CD14-positive monocyte (primary cell): ENCODE measurements around the gene GRM4. TPM values are rescaled to one million over a fixed set of nuclear protein-coding genes. Genes with fewer than 3 reads are reported as not detected.

ENCODE experiments used
- DNase-seq, 3 donors: peaks; one replicate each; pipeline ENCODE4 v3.0.0-alpha.2; 2011 to 2022
- H2AFZ ChIP-seq: 2 replicates; pipeline ENCODE4 v1.6.0; 2012; ENCODE audit warnings: mild to moderate bottlenecking, low read depth, low read length, inconsistent platforms; ENCODE audit not compliant: insufficient read depth, poor library complexity, severe bottlenecking
- H3K27ac ChIP-seq, 2 donors: 1 replicate in 1 of 2; 2 replicates in 1 of 2; pipeline ENCODE4 v1.5.1; 2012 to 2013; ENCODE audit warnings: low read length in 2 of 2, control low read depth in 1 of 2, inconsistent platforms in 1 of 2, low read depth in 1 of 2, mild to moderate bottlenecking in 1 of 2
- H3K27me3 ChIP-seq, 2 donors: one replicate each; pipeline versions ENCODE4 v1.6.0 to v1.6.1; 2011 to 2013; ENCODE audit warnings: low read length in 2 of 2; ENCODE audit not compliant: control insufficient read depth in 2 of 2, insufficient read depth in 2 of 2
- H3K36me3 ChIP-seq, 2 donors: replicated peaks in 1 of 2; 1 replicate in 1 of 2; 2 replicates in 1 of 2; pipeline versions ENCODE4 v1.5.1 to v1.6.1; 2012 to 2013; ENCODE audit warnings: low read length in 2 of 2, control low read depth in 1 of 2, inconsistent platforms in 1 of 2, mild to moderate bottlenecking in 1 of 2; ENCODE audit not compliant: insufficient read depth in 2 of 2, control insufficient read depth in 1 of 2
- H3K4me1 ChIP-seq, 2 donors: 1 replicate in 1 of 2; 2 replicates in 1 of 2; pipeline versions ENCODE4 v1.5.1 to v1.6.1; 2012 to 2013; ENCODE audit warnings: low read length in 2 of 2, control low read depth in 1 of 2, inconsistent platforms in 1 of 2, mild to moderate bottlenecking in 1 of 2, moderate library complexity in 1 of 2; ENCODE audit not compliant: insufficient read depth in 2 of 2, control insufficient read depth in 1 of 2
- H3K4me2 ChIP-seq: replicated peaks from 2 replicates; pipeline ENCODE3; 2012; ENCODE audit warnings: low read length, moderate library complexity, mild to moderate bottlenecking; ENCODE audit not compliant: poor library complexity, severe bottlenecking; ENCODE audit errors: extremely low read depth
- H3K4me3 ChIP-seq, 3 experiments: fragments of 200-600 bp in 1 of 3; sonication (generic) in 1 of 3; replicated peaks in 1 of 3; 1 replicate in 2 of 3; 2 replicates in 1 of 3; pipeline ENCODE4 v1.5.1; 2011 to 2013; ENCODE audit warnings: low read length in 3 of 3, mild to moderate bottlenecking in 3 of 3, control low read depth in 2 of 3, low read depth in 2 of 3, inconsistent platforms in 1 of 3, moderate library complexity in 1 of 3
- H3K79me2 ChIP-seq: 2 replicates; pipeline ENCODE4 v1.6.0; 2012; ENCODE audit warnings: mild to moderate bottlenecking, control low read depth, inconsistent platforms, low read length, moderate library complexity; ENCODE audit not compliant: insufficient read depth
- H3K9ac ChIP-seq: 2 replicates; pipeline ENCODE4 v1.6.0; 2017; ENCODE audit warnings: low read length, mild to moderate bottlenecking; ENCODE audit not compliant: insufficient read depth, poor library complexity, severe bottlenecking
- H3K9me3 ChIP-seq, 2 donors: replicated peaks in 1 of 2; 1 replicate in 1 of 2; 2 replicates in 1 of 2; pipeline versions ENCODE4 v1.5.1 to v1.6.1; 2012 to 2013; ENCODE audit warnings: low read length in 2 of 2, control low read depth in 1 of 2; ENCODE audit not compliant: control insufficient read depth in 1 of 2, insufficient read depth in 1 of 2
- H4K20me1 ChIP-seq: 2 replicates; pipeline ENCODE4 v1.6.0; 2012; ENCODE audit warnings: mild to moderate bottlenecking, low read length, control low read depth, moderate library complexity; ENCODE audit not compliant: insufficient read depth
- H3K27ac Mint-ChIP-seq, 7 donors: one replicate each; pipeline ENCODE4 v1.8.0; 2020; ENCODE audit warnings: mild to moderate bottlenecking in 7 of 7, mixed read lengths in 7 of 7, moderate library complexity in 6 of 7, inconsistent platforms in 2 of 7
- H3K27me3 Mint-ChIP-seq, 3 donors: one replicate each; pipeline ENCODE4 v1.8.0; 2021 to 2022; ENCODE audit warnings: low read depth in 3 of 3, mild to moderate bottlenecking in 3 of 3, mixed read lengths in 3 of 3, moderate library complexity in 3 of 3, inconsistent platforms in 1 of 3
- H3K36me3 Mint-ChIP-seq, 2 donors: one replicate each; pipeline ENCODE4 v1.8.0; 2020; ENCODE audit warnings: mixed read lengths in 2 of 2, inconsistent platforms in 1 of 2, mild to moderate bottlenecking in 1 of 2
- H3K4me1 Mint-ChIP-seq: one replicate; pipeline ENCODE4 v1.8.0; 2020; ENCODE audit warnings: mild to moderate bottlenecking, mixed read lengths
- H3K4me3 Mint-ChIP-seq, 2 donors: one replicate each; pipeline ENCODE4 v1.8.0; 2020; ENCODE audit warnings: mild to moderate bottlenecking in 2 of 2, mixed read lengths in 2 of 2, moderate library complexity in 1 of 2
- H3K9me3 Mint-ChIP-seq, 7 donors: one replicate each; pipeline ENCODE4 v1.8.0; 2020 to 2022; ENCODE audit warnings: mixed read lengths in 7 of 7, mild to moderate bottlenecking in 6 of 7, moderate library complexity in 6 of 7, inconsistent platforms in 2 of 7
- WGBS: methylation state at CpG from one replicate; pipeline ENCODE4 v1.1.5; 2013; ENCODE audit warnings: missing lambda C conversion rate; ENCODE audit not compliant: insufficient coverage; 5-methylcytosine and 5-hydroxymethylcytosine counted together
- intact Hi-C, 2 donors: fragments of 100-400 bp; cut with micrococcal nuclease; formaldehyde crosslinking; loops; one replicate each; pipeline versions ENCODE4 v1.15.0 to v1.15.1; 2023
- polyA plus RNA-seq, 3 donors: library from polyadenylated mRNA; depleted of rRNA in 1 of 3; unstranded in 2 of 3; stranded (reverse) in 1 of 3; fragments of 300-500 nt in 2 of 3; fragments of >200 nt in 1 of 3; fragmentation: Illumina TruSeq in 2 of 3; gene quantifications; 1 replicate in 2 of 3; 2 replicates in 1 of 3; pipeline ENCODE4 v1.2.3, GENCODE V29; 2012 to 2021
- TF ChIP-seq, protein P1 (sequence below): fragments of 200-600 bp; IDR thresholded peaks from one replicate; pipeline ENCODE4 v1.8.0; 2022; ENCODE audit warnings: antibody characterized with exemption, mild to moderate bottlenecking

The GRM4 gene
- polyA plus RNA-seq, 3 donors: not detected

GRCh38 chr6:34113532-34113931 lies 32.4 kb downstream of the GRM4 start:
- H3K27me3 ChIP-seq: no peaks in the 10 kb centered on the region
- peaks cover 3 to 7% (median 4%) of the 10 kb centered on the region in 3 donors for H3K27me3 Mint-ChIP-seq
- no peak overlapping the region for H3K4me3 ChIP-seq

GRCh38 chr6:34112126-34112525 lies 33.8 kb downstream of the GRM4 start:
- Mint-ChIP-seq H3K27ac (no peak overlapping the region), H3K9me3 (peaks cover 0 to 2% (median 0%) of the 10 kb centered on the region in 7 donors), H3K27me3 (peaks cover 3 to 8% (median 6%) of the 10 kb centered on the region in 3 donors), H3K4me3 (no peak overlapping the region), H3K4me1 (no peaks in the 10 kb centered on the region), H3K36me3 (no peaks in the 10 kb centered on the region)
- Histone ChIP-seq H2AFZ (no peak overlapping the region), H3K36me3 (no peaks in the 10 kb centered on the region), H3K9me3 (no peaks in the 10 kb centered on the region), H3K9ac (no peak overlapping the region), H3K4me2 (no peak overlapping the region), H4K20me1 (no peaks in the 10 kb centered on the region), H3K27ac (no peak overlapping the region), H3K27me3 (no peaks in the 10 kb centered on the region), H3K4me1 (no peaks in the 10 kb centered on the region), H3K4me3 (no peak overlapping the region), H3K79me2 (no peaks in the 10 kb centered on the region)
- intact Hi-C loops: no loop called here
- 81% methylated on average over 5 of the region's 5 CpGs for WGBS
- TF ChIP-seq, protein P1, sequence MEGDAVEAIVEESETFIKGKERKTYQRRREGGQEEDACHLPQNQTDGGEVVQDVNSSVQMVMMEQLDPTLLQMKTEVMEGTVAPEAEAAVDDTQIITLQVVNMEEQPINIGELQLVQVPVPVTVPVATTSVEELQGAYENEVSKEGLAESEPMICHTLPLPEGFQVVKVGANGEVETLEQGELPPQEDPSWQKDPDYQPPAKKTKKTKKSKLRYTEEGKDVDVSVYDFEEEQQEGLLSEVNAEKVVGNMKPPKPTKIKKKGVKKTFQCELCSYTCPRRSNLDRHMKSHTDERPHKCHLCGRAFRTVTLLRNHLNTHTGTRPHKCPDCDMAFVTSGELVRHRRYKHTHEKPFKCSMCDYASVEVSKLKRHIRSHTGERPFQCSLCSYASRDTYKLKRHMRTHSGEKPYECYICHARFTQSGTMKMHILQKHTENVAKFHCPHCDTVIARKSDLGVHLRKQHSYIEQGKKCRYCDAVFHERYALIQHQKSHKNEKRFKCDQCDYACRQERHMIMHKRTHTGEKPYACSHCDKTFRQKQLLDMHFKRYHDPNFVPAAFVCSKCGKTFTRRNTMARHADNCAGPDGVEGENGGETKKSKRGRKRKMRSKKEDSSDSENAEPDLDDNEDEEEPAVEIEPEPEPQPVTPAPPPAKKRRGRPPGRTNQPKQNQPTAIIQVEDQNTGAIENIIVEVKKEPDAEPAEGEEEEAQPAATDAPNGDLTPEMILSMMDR: no peak
- DNase-seq: no peak

More at GRCh38 chr6:34113532-34113931, 32.4 kb downstream of the GRM4 start:
- H3K4me1 Mint-ChIP-seq: no peaks in the 10 kb centered on the region
- 60% methylated on average over 2 of the region's 3 CpGs for whole genome bisulfite sequencing
- no peak for DNase-seq
- no peaks in the 10 kb centered on the region for H3K9me3 ChIP-seq
- H3K79me2 ChIP-seq: no peaks in the 10 kb centered on the region
- no peaks in the 10 kb centered on the region for H3K36me3 Mint-ChIP-seq
- no peaks in the 10 kb centered on the region for H4K20me1 ChIP-seq
- intact Hi-C loops: no loop called here
- H3K27ac ChIP-seq: no peak overlapping the region
- no peak overlapping the region for H3K9ac ChIP-seq
- TF ChIP-seq, protein P1: no peak
- peaks cover 0 to 2% (median 0%) of the 10 kb centered on the region in 7 donors for H3K9me3 Mint-ChIP-seq
- no peak overlapping the region for H3K4me3 Mint-ChIP-seq
- no peaks in the 10 kb centered on the region for H3K36me3 ChIP-seq
- H3K27ac Mint-ChIP-seq: no peak overlapping the region
- no peak overlapping the region for H2AFZ ChIP-seq
- H3K4me1 ChIP-seq: no peaks in the 10 kb centered on the region
- H3K4me2 ChIP-seq: no peak overlapping the region
